Stimulated activated CD4-positive, alpha-beta T cell treated with anti-CD3 and anti-CD28 coated beads, TNF-alpha, amount 100 ng/mL, for 4 hours (primary cell): Measurements from ENCODE around the gene ENDOU.
A peak's percentile ranks its signal among the peaks of the same experiment; 100 is the strongest.

ENCODE experiments used
- DNase-seq, 3 experiments: peaks; one replicate each; pipeline ENCODE4 v3.0.0-alpha.2; 2020; ENCODE audit warnings: low read depth in 3 of 3

Gene ENDOU

DNA sequence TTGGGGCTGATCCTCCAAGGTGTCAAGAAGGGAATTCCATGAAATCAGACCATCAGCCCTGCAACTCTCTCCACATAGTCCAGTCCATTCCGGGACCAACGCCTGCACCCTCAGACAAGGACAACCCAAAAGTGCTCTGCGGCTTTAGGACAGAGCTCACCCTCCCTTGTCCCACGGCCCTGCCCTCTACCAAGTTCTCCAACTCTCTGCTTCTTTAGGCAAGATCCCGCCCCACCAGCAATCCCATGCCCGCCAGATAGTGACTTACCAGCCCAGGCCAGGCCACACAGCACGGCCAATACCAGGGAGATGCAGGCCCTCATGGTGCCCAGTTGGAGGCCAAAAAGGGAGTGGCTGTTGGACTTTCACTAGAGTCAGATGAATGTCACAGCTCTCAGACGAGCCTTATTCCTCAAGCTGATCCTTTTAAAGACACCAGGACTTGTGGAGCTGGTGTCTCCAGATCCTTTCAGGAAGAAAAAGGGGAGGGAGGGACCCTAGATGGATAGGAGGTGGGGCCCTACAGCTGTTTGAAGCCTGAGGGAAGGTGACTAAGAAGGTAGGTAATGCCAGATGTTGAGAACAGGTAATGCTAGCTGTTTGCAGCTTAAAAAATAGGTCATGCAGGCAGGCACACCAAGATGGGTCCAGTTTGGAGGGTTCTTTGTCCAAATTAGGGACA is at the start of gene ENDOU:
ENDOU (minus strand) TSS at position 400 of the 682 bp plus-strand sequence; CDS start at position 323, 77 bp downstream.
- DNase-seq = no peak

DNA sequence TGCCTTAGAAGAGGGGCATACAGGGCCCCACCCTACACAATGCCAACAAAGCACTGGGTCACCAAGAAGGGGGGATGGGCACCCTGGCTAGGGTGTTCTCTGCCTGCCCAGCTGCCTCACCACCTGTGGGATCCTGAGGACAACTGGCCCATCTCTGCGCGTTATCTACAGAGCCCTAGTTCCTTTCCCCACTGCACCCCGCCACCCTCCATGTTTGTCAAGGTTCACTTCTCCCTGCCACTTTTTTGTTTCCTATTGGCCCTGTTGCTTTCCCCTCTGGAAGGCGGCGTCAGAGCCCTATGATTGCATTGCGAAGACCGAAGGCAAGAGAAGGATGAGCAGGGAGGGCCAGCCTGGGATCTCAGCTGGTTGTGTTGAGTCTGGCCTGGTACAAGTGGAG is 49.4 kb upstream of the ENDOU start:
- DNase-seq = no peak

GRCh38 chr12:47773858-47774580 is 48.7 kb upstream of the ENDOU start:
- DNase-seq = no peak

DNA sequence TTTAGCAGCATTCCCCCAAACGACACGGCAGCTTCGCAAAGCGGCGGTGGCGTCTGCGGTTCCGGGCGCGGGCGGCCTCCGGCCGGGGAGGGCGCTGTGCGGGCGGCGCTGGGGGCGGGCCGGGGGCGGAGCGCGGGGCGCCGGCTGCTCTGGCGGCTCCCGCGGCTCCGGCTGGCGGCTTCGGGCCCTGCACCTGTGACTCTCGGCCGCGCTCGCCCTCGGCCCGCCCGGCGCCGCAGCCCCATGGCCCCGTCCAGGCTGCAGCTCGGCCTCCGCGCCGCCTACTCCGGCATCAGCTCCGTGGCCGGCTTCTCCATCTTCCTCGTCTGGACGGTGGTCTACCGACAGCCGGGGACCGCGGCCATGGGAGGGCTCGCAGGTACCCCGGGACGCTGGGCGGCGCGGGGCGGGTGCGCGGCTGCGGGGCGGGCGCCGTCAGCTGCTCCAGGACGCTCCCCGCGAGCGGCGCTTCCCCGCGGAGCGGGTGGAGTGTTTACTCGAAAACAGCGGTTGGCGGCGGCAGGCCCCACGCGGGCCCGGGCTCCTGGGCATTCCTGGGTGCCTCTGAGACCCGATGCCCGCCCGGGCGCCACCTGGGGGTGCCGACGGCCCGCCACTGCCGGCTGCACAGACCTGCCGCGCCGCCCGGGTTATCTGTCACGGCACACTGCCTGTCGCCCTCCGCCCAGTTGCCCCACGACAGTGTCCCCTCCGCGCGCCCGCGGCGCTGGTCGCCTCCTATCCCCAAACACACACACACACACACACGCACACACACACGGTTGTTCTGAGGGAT is 48.0 kb upstream of the ENDOU start, which contains the start of gene SLC48A1:
SLC48A1 (plus strand) TSS at position 177 of the 796 bp plus-strand sequence; CDS start at position 244, 67 bp downstream.
- DNase-seq = peak; percentile 45 to 56 (median 55)

GRCh38 chr12:47772738-47773061 is 47.4 kb upstream of the ENDOU start:
- DNase-seq = no peak

DNA sequence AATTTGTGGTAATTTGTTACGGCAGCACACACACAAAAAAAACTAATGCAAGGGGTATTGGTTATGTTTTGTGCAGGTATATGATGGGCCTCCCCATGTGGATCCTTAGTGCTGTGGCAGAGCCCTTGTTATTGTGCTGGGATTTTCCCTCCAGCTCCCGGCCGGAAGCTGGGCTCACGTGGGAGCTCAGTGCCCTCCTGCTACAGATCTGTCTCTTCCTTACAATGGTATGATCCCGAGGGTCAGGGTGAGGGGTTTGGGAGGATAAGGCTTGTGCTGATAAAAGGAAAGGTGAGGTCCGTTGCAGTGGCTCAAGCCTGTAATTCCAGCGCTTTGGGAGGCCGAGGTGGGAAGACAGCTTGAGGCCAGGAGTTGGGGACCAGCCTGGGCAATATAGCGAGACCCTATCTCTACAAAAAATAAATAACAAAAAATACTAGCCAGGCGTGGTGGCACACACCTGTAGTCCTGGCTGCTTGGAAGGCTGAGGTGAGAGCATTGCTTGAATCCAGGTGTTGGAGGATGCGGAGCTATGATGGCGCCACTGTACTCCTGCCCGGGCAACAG is 46.9 kb upstream of the ENDOU start:
- DNase-seq = no peak

DNA sequence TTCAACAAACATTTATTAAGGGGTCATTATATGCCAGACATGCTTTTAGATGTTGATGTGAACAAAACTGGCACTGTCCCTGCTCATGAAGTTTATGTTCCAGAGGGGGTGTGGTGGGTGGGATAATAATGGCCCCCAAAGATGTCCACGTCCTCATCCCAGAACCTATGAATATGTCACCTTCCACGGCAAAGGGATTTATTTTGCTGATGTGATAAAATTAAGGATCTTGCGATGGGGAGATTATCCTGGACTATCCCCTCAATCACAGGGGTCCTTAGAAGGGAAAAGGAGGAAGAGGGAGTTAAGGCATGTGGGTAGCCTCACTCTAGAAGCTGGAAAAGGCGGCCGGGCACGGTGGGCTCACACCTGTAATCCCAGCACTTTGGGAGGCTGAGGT is 46.0 kb upstream of the ENDOU start:
- DNase-seq = no peak

GRCh38 chr12:47770086-47770726 is 44.9 kb upstream of the ENDOU start:
- DNase-seq = no peak

DNA sequence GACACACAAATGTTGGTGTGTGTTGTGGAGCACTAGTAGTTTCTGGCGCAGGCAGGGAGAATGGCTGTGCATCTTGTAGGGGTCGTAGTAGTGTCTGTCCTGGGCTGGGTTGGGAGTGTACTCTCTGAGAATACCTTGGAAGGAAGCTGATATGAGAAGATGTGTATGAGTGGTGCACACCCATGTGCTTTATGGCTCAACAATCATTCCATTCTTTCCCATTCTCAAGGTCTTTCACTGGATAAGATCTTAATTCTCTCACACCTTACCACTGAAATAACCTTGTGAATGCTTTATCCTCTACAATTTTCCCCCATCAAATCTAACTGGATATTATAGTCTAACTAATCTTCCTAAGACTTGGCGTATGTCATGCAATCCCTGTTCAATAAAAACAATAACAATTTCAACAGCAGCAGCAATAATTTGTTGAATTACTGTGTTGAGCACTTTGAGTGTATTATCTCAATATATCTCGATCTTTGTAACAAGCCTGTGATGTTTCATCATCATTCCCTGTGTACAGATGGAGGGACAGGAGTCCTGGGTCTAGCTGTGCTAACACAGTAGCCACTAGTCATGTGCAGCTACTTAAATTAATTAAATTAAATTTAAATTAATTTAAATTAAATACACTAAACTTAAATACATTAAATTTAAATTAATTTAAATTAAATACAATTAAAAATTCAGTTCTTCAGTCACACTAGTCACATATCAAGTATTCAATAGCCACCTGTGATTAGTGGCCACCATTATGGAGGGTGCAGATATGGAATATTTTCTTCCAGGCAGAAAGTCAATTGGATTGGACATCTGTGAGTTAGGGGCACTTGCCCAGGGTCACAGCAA is 44.2 kb upstream of the ENDOU start:
- DNase-seq = no peak

DNA sequence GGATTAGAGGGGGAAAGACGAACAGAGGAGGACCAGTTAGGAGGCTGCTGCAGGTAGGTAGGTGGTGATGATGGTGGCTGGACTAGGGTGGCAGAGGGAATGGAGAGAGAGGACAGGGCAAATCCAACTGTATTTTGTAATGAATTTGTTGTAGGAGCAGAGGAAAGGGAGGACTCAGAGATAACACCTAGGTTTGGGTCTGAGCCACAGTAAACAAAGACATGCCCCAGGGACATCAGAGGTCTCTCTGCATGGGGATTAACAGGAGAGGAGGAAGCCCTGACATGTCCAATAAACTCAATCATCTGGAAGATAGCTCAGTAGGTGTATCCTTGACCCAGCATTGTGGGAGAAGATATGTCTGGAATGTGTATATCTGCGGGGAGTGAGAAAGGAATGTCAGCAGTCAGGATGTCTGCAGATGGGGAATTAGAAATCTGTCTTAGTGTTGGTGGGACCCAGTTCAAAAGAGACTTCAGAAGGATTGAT is 43.1 kb upstream of the ENDOU start:
- no peak for DNase-seq

- peak in 2 of 3 experiments; percentile 53 to 60 for DNase-seq
Measured at GRCh38 chr12:47767216-47767724, 42.0 kb upstream of the ENDOU start.

- no peak for DNase-seq
Measured at GRCh38 chr12:47766502-47767215, 41.4 kb upstream of the ENDOU start.

GRCh38 chr12:47763481-47764346 is 38.4 kb upstream of the ENDOU start:
- DNase-seq = no peak

DNA sequence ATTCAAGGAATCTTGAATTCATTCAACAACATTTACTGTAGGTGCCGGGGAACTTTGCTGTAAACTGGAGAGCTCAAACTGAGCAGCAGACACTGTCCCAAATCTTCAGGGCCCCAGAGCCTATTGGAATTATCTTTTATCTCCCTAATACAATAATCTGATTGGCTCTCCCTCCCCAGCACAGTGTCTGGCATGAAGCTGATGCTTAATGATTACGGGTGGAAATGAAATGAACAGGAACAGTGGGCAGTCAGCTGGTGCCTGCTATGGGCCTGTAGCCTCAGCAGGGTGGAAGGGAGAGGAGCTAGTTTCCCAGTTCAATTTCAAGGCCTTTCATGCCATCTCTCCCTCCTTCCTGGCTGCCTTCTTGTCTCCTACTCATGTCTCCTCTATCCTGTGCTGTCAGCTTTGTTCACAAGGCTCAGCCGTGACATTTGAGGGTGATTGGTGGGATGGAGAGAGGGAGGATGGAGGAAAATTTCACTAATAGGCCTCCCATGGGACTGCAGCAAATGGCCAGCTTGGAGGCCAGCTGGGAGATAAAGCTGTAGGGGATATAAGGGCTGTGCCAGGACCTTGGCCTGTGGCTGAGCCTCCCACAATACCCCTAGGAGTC is 37.7 kb upstream of the ENDOU start:
- DNase-seq = no peak

DNA sequence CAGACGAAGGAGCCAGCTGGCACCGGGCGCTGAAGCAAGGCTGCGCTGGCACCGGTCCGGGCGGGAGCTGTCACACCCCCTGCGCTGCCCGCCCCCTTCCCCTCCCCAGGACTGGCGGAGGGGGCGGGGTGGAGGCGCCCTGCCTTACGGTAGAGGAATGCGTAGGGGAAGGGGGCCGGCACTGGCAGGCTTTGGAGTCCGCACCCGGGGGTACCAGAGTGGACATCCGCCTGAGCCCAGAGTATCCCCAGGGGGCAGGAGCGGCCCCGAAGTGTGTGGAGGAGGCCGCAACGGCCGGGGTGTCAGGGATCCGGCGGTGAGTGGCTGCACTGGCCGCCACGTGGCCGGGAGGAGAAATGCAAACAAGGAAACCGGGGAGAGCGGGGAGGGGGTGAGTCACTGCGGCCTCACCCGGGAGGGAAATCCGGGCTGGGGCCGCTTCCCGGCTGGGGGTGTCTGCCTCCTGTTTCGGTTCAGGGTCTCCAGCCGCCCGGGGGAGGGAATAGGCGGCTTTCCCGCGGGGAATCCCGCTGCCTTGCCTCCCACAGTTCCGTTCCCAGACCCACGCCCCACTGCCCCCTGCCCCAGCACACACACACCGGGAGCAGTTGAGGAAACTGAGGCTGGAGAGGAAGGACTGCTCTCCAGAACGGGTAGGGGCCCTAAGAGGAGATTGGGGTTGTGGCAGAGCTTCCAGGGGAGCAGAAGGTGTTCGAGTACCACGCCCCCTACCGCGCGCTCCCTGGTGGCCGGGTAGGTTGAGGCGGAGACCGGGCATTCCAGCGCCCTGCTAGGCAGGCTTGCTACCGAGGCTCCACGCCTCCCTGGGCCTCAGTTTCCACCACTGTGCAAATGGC is 33.8 kb upstream of the ENDOU start, which contains the start of gene RAPGEF3:
RAPGEF3 (minus strand) TSS at position 47 of the 857 bp plus-strand sequence. CDS start 324 bp downstream, outside the sequence.
- peak; percentile 45 to 52 (median 46) for DNase-seq

- DNase-seq = no peak
Measured at GRCh38 chr12:47758584-47758833, 33.2 kb upstream of the ENDOU start.

DNA sequence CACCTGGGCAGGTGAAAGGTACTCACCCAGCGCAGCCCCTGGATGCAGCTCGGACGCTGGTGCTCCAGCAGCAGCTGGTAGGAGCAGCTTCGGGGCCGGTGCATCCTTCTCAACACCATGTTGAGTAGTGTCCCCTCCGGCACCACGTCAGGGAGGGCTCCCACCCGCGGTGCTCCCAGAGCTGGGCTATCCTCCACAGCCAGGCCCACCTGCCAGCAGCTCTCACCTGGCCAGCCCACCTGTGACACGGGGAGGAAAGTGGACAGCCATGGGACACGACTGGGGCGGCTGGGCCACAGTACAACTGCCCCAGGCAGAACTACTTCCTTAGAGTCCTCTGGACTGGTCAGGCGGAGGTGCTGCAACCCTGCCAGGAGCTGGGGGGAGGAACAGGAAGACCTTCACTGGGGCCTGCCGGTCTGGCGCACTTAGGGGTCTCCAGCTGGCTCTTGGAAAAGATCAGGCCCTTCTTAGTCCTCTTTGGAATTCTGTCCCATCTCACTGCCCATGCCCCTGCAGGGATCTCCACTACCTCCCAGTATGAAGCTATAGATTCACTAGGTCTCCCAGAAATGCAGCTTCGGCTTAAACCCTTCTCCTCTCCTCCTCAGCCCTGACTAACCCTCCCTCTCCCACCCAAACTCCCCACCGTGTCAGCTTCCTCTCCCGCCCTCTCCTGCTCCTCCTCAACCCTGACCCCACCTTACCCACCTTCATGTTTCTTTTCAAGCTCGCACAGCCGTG is 32.7 kb upstream of the ENDOU start:
- DNase-seq = no peak
